ENCODE results near the gene ZSWIM3.

The ZSWIM3 gene

DNA sequence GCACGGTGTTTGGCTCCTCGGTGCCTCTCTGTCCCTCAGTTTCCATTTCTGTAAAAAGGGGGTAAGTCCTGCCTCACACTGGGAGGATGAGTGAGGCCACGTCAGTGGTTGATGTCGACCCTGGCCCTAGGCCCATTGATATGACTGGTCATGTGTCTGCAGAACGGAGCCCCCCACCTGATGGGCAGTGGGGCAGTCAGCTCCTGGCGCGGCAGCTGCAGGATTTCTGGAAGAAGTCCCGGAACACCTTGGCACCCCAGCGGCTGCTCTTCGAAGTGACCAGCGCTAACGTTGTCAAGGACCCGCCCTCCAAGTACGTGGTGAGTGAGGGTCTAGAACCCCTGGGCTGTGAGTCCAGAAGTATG lies 22.6 kb upstream of the ZSWIM3 start:
- peaks cover 6% of the 10 kb centered on the region for H3K4me1 ChIP-seq (ENCODE audit: low read length)
- no peak overlapping the region for H3K4me2 ChIP-seq (ENCODE audit: low read length)
- no peaks in the 10 kb centered on the region for H3K36me3 ChIP-seq (replicated peaks; ENCODE audit: low read depth, low read length)
- no peak overlapping the region for H2AFZ ChIP-seq (ENCODE audit: low read depth, low read length)
- H3K9ac ChIP-seq (ENCODE audit: low read length), result no peak overlapping the region
- TF ChIP-seq EZH2phosphoT487 (IDR thresholded peaks at IDR 0.05; ENCODE audit: low read depth), result no peak
- TF ChIP-seq, protein P1, sequence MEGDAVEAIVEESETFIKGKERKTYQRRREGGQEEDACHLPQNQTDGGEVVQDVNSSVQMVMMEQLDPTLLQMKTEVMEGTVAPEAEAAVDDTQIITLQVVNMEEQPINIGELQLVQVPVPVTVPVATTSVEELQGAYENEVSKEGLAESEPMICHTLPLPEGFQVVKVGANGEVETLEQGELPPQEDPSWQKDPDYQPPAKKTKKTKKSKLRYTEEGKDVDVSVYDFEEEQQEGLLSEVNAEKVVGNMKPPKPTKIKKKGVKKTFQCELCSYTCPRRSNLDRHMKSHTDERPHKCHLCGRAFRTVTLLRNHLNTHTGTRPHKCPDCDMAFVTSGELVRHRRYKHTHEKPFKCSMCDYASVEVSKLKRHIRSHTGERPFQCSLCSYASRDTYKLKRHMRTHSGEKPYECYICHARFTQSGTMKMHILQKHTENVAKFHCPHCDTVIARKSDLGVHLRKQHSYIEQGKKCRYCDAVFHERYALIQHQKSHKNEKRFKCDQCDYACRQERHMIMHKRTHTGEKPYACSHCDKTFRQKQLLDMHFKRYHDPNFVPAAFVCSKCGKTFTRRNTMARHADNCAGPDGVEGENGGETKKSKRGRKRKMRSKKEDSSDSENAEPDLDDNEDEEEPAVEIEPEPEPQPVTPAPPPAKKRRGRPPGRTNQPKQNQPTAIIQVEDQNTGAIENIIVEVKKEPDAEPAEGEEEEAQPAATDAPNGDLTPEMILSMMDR (IDR thresholded peaks at IDR 0.05; ENCODE audit: low read depth, low read length), result no peak
- no peak overlapping the region for H3K27ac ChIP-seq (ENCODE audit: low read length)
- no peaks in the 10 kb centered on the region for H3K79me2 ChIP-seq (ENCODE audit: low read length)
- no peak overlapping the region for H3K4me3 ChIP-seq (ENCODE audit: low read length)
- no peaks in the 10 kb centered on the region for H3K9me3 ChIP-seq (ENCODE audit: insufficient read depth, low read length)
- H3K27me3 ChIP-seq (ENCODE audit: low read depth, low read length), result peaks cover 10% of the 10 kb centered on the region
- no peaks in the 10 kb centered on the region for H4K20me1 ChIP-seq (ENCODE audit: insufficient read depth, low read length)

DNA sequence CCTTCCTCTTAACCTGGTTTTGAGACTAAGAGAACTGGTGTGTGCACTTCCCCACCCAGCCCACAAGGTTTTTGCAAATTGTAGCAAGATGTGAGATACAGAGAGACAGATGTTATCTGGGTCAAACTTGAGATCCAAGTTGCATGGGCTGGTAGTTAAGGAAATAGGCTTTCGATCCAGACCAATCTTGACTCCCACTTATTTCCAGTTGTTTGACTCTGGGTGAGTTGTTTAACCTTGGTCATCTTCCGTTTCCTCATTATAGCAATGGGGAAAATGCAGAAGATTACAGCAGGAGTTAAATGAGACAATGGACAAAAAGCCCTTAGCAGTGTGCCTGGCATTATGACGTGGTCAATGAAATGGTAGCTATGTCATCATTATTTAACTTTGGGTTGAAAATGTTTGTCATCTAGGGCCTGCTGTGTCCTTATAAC lies 22.1 kb upstream of the ZSWIM3 start:
- Histone ChIP-seq H3K27ac (ENCODE audit: low read length) (no peak overlapping the region), H3K4me1 (ENCODE audit: low read length) (peaks cover 9% of the 10 kb centered on the region), H3K4me3 (ENCODE audit: low read length) (no peak overlapping the region), H3K9ac (ENCODE audit: low read length) (no peak overlapping the region), H3K4me2 (ENCODE audit: low read length) (no peak overlapping the region), H3K27me3 (ENCODE audit: low read depth, low read length) (peaks cover 8% of the 10 kb centered on the region), H3K79me2 (ENCODE audit: low read length) (no peaks in the 10 kb centered on the region), H2AFZ (ENCODE audit: low read depth, low read length) (no peak overlapping the region), H4K20me1 (ENCODE audit: insufficient read depth, low read length) (no peaks in the 10 kb centered on the region), H3K36me3 (replicated peaks; ENCODE audit: low read depth, low read length) (no peaks in the 10 kb centered on the region), H3K9me3 (ENCODE audit: insufficient read depth, low read length) (no peaks in the 10 kb centered on the region)
- TF ChIP-seq, protein P1 (IDR thresholded peaks at IDR 0.05; ENCODE audit: low read depth, low read length), result no peak
- no peak for TF ChIP-seq EZH2phosphoT487 (IDR thresholded peaks at IDR 0.05; ENCODE audit: low read depth)

DNA sequence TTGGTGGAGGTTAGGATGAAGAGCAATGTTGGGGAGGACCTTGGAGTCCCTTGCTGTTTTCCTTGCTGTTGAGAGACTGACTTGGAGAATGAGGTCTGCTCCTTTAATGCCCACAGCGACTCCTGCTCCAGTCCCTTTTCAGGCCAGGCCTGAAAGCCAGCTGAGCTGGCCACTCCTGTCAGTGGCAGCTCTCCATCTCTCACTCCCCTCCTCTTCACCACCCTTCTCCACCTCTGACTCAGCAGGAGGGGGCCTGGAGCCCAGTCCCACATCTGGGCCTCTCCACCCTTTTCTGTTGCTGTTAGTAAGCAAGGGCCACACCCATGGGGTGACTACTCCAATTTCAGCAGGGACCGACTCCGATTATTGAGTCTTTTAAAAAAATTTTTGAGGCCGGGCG lies 21.6 kb upstream of the ZSWIM3 start:
- H3K27me3 ChIP-seq (ENCODE audit: low read depth, low read length), result peaks cover 6% of the 10 kb centered on the region; the same call in 1 of the 2 replicates
- H3K9ac ChIP-seq (ENCODE audit: low read length), result no peak overlapping the region
- no peak overlapping the region for H3K4me3 ChIP-seq (ENCODE audit: low read length)
- no peaks in the 10 kb centered on the region for H4K20me1 ChIP-seq (ENCODE audit: insufficient read depth, low read length)
- H3K27ac ChIP-seq (ENCODE audit: low read length), result no peak overlapping the region
- H3K4me2 ChIP-seq (ENCODE audit: low read length), result no peak overlapping the region
- H3K36me3 ChIP-seq (replicated peaks; ENCODE audit: low read depth, low read length), result no peaks in the 10 kb centered on the region
- H2AFZ ChIP-seq (ENCODE audit: low read depth, low read length), result no peak overlapping the region
- H3K4me1 ChIP-seq (ENCODE audit: low read length), result peaks cover 9% of the 10 kb centered on the region
- TF ChIP-seq EZH2phosphoT487 (IDR thresholded peaks at IDR 0.05; ENCODE audit: low read depth), result no peak
- TF ChIP-seq, protein P1 (IDR thresholded peaks at IDR 0.05; ENCODE audit: low read depth, low read length), result no peak
- no peaks in the 10 kb centered on the region for H3K79me2 ChIP-seq (ENCODE audit: low read length)
- H3K9me3 ChIP-seq (ENCODE audit: insufficient read depth, low read length), result no peaks in the 10 kb centered on the region

DNA sequence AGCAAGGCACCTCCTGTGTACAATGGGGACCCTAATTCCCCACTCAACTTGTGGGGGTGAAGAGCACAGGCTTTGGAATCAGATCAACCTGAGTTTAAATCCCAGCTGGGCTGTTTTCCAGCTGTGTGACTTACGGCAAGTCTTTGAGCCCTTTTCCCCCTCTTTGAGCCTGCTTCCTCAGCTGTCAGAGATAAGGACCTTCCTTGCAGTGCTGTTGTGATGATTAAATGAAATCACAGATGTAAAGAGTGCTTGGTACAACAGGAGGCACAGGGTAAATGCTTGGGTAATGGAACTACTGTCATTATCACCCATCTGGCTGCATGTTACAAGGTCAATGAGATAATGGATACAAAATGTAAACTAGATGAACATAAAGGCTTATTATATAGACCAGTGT lies 20.6 kb upstream of the ZSWIM3 start:
- no peak for TF ChIP-seq EZH2phosphoT487 (IDR thresholded peaks at IDR 0.05; ENCODE audit: low read depth)
- TF ChIP-seq, protein P1 (IDR thresholded peaks at IDR 0.05; ENCODE audit: low read depth, low read length), result no peak
- H3K4me1 ChIP-seq (ENCODE audit: low read length), result peaks cover 16% of the 10 kb centered on the region
- peaks cover 6% of the 10 kb centered on the region; the same call in 1 of the 2 replicates for H3K27me3 ChIP-seq (ENCODE audit: low read depth, low read length)
- peaks cover 4% of the 10 kb centered on the region for H3K36me3 ChIP-seq (replicated peaks; ENCODE audit: low read depth, low read length)
- H3K27ac ChIP-seq (ENCODE audit: low read length), result no peak overlapping the region
- no peaks in the 10 kb centered on the region for H3K79me2 ChIP-seq (ENCODE audit: low read length)
- no peak overlapping the region for H3K4me3 ChIP-seq (ENCODE audit: low read length)
- H3K4me2 ChIP-seq (ENCODE audit: low read length), result no peak overlapping the region
- no peaks in the 10 kb centered on the region for H4K20me1 ChIP-seq (ENCODE audit: insufficient read depth, low read length)
- H3K9me3 ChIP-seq (ENCODE audit: insufficient read depth, low read length), result no peaks in the 10 kb centered on the region
- no peak overlapping the region for H2AFZ ChIP-seq (ENCODE audit: low read depth, low read length)
- H3K9ac ChIP-seq (ENCODE audit: low read length), result no peak overlapping the region

All from OCI-LY3 (cell line).